Measurements from ENCODE around the gene C22orf39. TPM values are rescaled to one million over a fixed set of nuclear protein-coding genes. Genes with fewer than 3 reads are reported as not detected.

C22orf39 gene
- total and polyA plus RNA-seq, 2 donors (not counting 1 experiment from before 2014, with no cell fraction given) = 15.9 to 16.2 TPM

DNA sequence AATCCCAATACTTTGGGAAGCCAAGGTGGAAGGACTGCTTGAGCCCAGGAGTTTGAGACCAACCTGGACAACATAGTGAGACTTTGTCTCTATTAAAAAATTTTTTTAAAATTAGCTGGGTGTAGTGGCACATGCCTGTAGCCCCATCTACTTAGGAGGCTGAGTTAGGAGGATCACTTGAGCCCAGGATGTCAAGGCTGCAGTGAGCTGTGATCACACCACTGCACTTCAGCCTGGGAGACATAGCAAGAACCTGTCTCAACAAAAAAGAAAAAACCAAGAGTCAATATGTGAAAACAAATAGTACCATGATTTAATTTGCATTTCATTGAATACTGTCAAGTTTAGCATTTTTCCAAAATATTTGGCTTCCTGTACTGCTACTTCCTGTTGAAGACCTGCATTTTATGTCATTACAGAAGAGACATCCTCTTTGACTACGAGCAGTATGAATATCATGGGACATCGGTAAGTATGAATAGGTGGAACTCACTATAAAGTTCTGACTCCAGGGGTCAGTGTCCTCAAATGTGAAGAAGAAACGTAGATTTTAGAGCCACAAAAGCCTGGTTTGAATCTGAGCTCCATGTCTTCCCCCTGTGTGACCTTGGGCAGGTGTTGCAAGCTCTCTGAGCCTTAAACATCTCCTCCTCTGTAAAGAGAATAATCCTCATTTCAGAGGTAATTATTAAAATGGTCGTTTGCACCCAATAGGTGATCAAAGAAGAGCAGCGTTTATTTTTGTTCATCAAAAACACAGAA lies 48.2 kb upstream of the C22orf39 start:
- Histone ChIP-seq H3K27ac (ENCODE audit: insufficient read depth, low read length) (no peak overlapping the region), H3K4me2 (ENCODE audit: extremely low read depth, insufficient read depth, low read length) (no peak overlapping the region), H3K4me3 (replicated peaks in 1 of 4; ENCODE audit: control extremely low read depth in 1 of 4, insufficient read depth in 1 of 4, low read depth in 3 of 4, low read length in 4 of 4) (no peak overlapping the region), H3K9me3 (ENCODE audit: control insufficient read depth, insufficient read depth, low read depth, low read length) (no peaks in the 10 kb centered on the region), H3K9ac (ENCODE audit: insufficient read depth, low read length) (no peak overlapping the region), H3K27me3 (ENCODE audit: control insufficient read depth, insufficient read depth, low read length) (no peaks in the 10 kb centered on the region), H2AFZ (ENCODE audit: low read length) (no peak overlapping the region), H3K36me3 (ENCODE audit: control insufficient read depth, insufficient read depth, low read length) (peaks cover 3% of the 10 kb centered on the region), H4K20me1 (ENCODE audit: control insufficient read depth, extremely low read depth, insufficient read depth, low read length) (no peaks in the 10 kb centered on the region), H3K4me1 (ENCODE audit: control insufficient read depth, extremely low read depth, insufficient read depth, low read length) (peaks cover 3% of the 10 kb centered on the region), H3K79me2 (ENCODE audit: control insufficient read depth, insufficient read depth, low read length) (no peaks in the 10 kb centered on the region)
- peak in 1 of 2 donors; percentile 57 for DNase-seq (ENCODE audit: low read depth in 2 of 2)
- TF ChIP-seq, protein P1, sequence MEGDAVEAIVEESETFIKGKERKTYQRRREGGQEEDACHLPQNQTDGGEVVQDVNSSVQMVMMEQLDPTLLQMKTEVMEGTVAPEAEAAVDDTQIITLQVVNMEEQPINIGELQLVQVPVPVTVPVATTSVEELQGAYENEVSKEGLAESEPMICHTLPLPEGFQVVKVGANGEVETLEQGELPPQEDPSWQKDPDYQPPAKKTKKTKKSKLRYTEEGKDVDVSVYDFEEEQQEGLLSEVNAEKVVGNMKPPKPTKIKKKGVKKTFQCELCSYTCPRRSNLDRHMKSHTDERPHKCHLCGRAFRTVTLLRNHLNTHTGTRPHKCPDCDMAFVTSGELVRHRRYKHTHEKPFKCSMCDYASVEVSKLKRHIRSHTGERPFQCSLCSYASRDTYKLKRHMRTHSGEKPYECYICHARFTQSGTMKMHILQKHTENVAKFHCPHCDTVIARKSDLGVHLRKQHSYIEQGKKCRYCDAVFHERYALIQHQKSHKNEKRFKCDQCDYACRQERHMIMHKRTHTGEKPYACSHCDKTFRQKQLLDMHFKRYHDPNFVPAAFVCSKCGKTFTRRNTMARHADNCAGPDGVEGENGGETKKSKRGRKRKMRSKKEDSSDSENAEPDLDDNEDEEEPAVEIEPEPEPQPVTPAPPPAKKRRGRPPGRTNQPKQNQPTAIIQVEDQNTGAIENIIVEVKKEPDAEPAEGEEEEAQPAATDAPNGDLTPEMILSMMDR (conservative IDR thresholded peaks at IDR 0.05 in 1 of 2, IDR thresholded peaks at IDR 0.05 in 1 of 2; ENCODE audit: low read depth in 1 of 2, low read length in 2 of 2) = peak in 1 of 2 donors; percentile 28
- TF ChIP-seq EZH2 (IDR thresholded peaks at IDR 0.05; ENCODE audit: low read length, missing control alignments) = no peak

DNA sequence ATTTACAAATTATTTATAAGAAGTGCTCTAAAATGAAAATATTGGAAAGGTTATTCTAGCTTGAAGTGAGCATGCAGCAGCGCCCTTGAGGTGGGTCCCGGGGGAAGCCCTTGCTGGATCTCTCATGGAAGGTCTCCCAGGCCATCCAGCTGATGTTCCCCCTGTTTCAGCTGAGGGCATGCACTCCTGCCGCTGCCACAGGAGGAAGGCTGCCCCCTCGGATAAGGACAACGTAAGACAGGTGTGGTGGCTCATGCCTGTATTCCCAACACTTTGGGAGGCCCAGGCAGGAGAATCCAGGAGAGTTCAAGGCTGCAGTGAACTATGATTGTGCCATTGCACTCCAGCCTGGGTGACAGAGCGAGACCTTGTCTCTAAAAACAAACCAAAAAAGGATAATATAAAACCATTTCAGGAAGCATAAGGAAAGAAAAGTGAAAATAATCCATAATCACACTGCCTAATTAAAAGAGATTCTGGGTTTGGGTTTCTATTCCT lies 47.2 kb upstream of the C22orf39 start:
- Histone ChIP-seq H3K4me1 (ENCODE audit: control insufficient read depth, extremely low read depth, insufficient read depth, low read length) (peaks cover 3% of the 10 kb centered on the region), H3K9me3 (ENCODE audit: control insufficient read depth, insufficient read depth, low read depth, low read length) (no peaks in the 10 kb centered on the region), H3K79me2 (ENCODE audit: control insufficient read depth, insufficient read depth, low read length) (no peaks in the 10 kb centered on the region), H3K4me2 (ENCODE audit: extremely low read depth, insufficient read depth, low read length) (no peak overlapping the region), H3K27me3 (ENCODE audit: control insufficient read depth, insufficient read depth, low read length) (no peaks in the 10 kb centered on the region), H2AFZ (ENCODE audit: low read length) (no peak overlapping the region), H3K9ac (ENCODE audit: insufficient read depth, low read length) (no peak overlapping the region), H3K36me3 (ENCODE audit: control insufficient read depth, insufficient read depth, low read length) (peaks cover 3% of the 10 kb centered on the region), H3K27ac (ENCODE audit: insufficient read depth, low read length) (no peak overlapping the region), H3K4me3 (replicated peaks in 1 of 4; ENCODE audit: control extremely low read depth in 1 of 4, insufficient read depth in 1 of 4, low read depth in 3 of 4, low read length in 4 of 4) (no peak overlapping the region), H4K20me1 (ENCODE audit: control insufficient read depth, extremely low read depth, insufficient read depth, low read length) (no peaks in the 10 kb centered on the region)
- no peak for DNase-seq (ENCODE audit: low read depth in 2 of 2)
- TF ChIP-seq, protein P1 (conservative IDR thresholded peaks at IDR 0.05 in 1 of 2, IDR thresholded peaks at IDR 0.05 in 1 of 2; ENCODE audit: low read depth in 1 of 2, low read length in 2 of 2) = no peak
- TF ChIP-seq EZH2 (IDR thresholded peaks at IDR 0.05; ENCODE audit: low read length, missing control alignments) = no peak

DNA sequence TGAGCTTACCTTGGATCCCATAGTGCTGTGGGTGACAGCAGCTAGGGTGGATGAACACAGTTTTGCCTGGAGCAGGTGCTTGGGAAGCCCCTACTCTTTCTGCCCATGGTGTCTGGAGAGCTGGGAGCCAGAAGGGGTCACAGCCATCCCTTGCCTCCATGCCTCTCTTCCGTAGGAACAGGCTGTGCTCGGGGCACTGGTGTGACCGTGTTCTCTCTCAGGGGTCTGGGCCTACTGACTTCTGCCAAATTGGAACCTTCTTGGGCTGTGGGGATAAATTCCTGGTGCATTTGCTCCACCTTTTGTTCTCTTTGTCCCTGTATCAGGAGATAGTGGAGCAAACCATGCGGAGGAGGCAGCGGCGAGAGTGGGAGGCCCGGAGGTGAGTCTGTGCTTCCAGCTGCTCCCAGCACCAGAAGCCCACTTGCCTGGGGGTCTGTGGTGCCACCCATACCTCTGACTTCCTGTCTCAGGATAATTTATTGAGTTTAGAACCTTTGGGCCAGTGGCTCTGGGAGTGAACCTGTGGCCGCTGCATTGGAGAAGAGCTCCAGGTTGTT lies 46.6 kb upstream of the C22orf39 start:
- no peak for TF ChIP-seq EZH2 (IDR thresholded peaks at IDR 0.05; ENCODE audit: low read length, missing control alignments)
- TF ChIP-seq, protein P1 (conservative IDR thresholded peaks at IDR 0.05 in 1 of 2, IDR thresholded peaks at IDR 0.05 in 1 of 2; ENCODE audit: low read depth in 1 of 2, low read length in 2 of 2) = no peak
- Histone ChIP-seq H3K27ac (ENCODE audit: insufficient read depth, low read length) (no peak overlapping the region), H3K36me3 (ENCODE audit: control insufficient read depth, insufficient read depth, low read length) (peaks cover 1% of the 10 kb centered on the region)

More for the DNA sequence above, 46.6 kb upstream of the C22orf39 start:
- no peak overlapping the region for H2AFZ ChIP-seq (ENCODE audit: low read length)
- peaks cover 3% of the 10 kb centered on the region for H3K4me1 ChIP-seq (ENCODE audit: control insufficient read depth, extremely low read depth, insufficient read depth, low read length)
- no peak overlapping the region for H3K4me3 ChIP-seq (replicated peaks in 1 of 4; ENCODE audit: control extremely low read depth in 1 of 4, insufficient read depth in 1 of 4, low read depth in 3 of 4, low read length in 4 of 4)
- no peaks in the 10 kb centered on the region for H3K79me2 ChIP-seq (ENCODE audit: control insufficient read depth, insufficient read depth, low read length)
- H4K20me1 ChIP-seq (ENCODE audit: control insufficient read depth, extremely low read depth, insufficient read depth, low read length) = no peaks in the 10 kb centered on the region
- no peaks in the 10 kb centered on the region for H3K9me3 ChIP-seq (ENCODE audit: control insufficient read depth, insufficient read depth, low read depth, low read length)
- H3K4me2 ChIP-seq (ENCODE audit: extremely low read depth, insufficient read depth, low read length) = no peak overlapping the region
- DNase-seq (ENCODE audit: low read depth in 2 of 2) = no peak
- H3K27me3 ChIP-seq (ENCODE audit: control insufficient read depth, insufficient read depth, low read length) = no peaks in the 10 kb centered on the region
- no peak overlapping the region for H3K9ac ChIP-seq (ENCODE audit: insufficient read depth, low read length)
